ENCODE data around the gene C11orf21. TPM values are rescaled to one million over a fixed set of nuclear protein-coding genes. Genes with fewer than 3 reads are reported as not detected.

Gene C11orf21
- total RNA-seq, 2 experiments from 2014 or later, result 0.47 to 2.5 TPM

DNA sequence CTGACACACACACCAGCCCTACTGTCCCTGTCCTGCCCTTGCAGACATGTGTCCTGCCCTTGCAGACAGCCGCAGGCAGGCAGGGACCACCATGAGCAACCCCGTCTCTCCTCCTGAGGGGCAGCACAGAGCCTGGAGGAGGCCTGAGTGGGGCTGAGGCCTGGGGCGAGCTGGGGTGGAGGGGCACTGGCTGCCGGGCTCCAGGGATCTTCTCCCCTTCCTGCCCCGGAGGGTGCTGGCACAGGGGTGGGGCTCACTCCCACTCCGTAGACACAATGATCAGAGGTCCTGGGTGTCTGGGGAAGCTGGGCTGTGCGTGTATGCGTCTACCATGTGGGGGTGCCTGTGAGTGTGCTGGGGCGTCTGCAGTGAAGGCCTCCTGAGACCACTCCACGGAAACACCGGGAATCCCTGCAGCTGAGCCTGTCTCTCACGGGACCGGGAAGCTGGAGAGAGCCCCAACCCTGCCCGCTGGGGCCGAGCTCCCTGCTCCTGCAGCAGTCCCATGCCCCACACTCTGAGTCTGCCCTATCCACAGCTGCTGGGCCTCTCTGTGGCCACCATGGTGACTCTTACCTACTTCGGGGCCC is 683 bp upstream of the C11orf21 start:
- Histone ChIP-seq H3K36me3 (ENCODE audit: insufficient read depth, low read length) (no peaks in the 10 kb centered on the region), H3K9me2 (ENCODE audit: insufficient read depth, low read length) (no peaks in the 10 kb centered on the region), H3K4me1 (ENCODE audit: insufficient read depth, low read length, poor library complexity, severe bottlenecking) (peaks cover 8% of the 10 kb centered on the region), H3K27ac (ENCODE audit: low read depth, low read length, poor library complexity, severe bottlenecking) (no peak overlapping the region), H2AFZ (ENCODE audit: low read length) (no peak overlapping the region), H3K9me3 (ENCODE audit: low read length) (no peaks in the 10 kb centered on the region), H4K20me1 (ENCODE audit: insufficient read depth, low read length) (no peaks in the 10 kb centered on the region), H3K79me2 (ENCODE audit: insufficient read depth, low read depth, low read length) (no peaks in the 10 kb centered on the region), H3K4me2 (ENCODE audit: low read length) (0 out of 2 replicates have a peak overlapping the region, but pooled peaks have one; percentile 8), H3K4me3 (ENCODE audit: low read depth, low read length, poor library complexity, severe bottlenecking) (no peak overlapping the region)
- DNase-seq (ENCODE audit: low spot score), result no peak
- BruUV-seq (replicated peaks), result no TSS peak
- ChIA-PET CTCF (ENCODE audit: unreplicated experiment) (interaction anchor here (0.8 kb wide), 1 partner anchor 123 kb away, joined by 3 read pairs; no protein-coding TSS in a partner anchor), POLR2A (interaction anchor here (0.5 to 0.8 kb wide), 2 partner anchors 76 to 121 kb away, joined by 3 read pairs; no protein-coding TSS in a partner anchor)
- no peak for TF ChIP-seq EZH2phosphoT487 (IDR thresholded peaks at IDR 0.05; ENCODE audit: borderline replicate concordance, low read depth, low read length)
- TF ChIP-seq, protein P1, sequence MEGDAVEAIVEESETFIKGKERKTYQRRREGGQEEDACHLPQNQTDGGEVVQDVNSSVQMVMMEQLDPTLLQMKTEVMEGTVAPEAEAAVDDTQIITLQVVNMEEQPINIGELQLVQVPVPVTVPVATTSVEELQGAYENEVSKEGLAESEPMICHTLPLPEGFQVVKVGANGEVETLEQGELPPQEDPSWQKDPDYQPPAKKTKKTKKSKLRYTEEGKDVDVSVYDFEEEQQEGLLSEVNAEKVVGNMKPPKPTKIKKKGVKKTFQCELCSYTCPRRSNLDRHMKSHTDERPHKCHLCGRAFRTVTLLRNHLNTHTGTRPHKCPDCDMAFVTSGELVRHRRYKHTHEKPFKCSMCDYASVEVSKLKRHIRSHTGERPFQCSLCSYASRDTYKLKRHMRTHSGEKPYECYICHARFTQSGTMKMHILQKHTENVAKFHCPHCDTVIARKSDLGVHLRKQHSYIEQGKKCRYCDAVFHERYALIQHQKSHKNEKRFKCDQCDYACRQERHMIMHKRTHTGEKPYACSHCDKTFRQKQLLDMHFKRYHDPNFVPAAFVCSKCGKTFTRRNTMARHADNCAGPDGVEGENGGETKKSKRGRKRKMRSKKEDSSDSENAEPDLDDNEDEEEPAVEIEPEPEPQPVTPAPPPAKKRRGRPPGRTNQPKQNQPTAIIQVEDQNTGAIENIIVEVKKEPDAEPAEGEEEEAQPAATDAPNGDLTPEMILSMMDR (conservative IDR thresholded peaks at IDR 0.05; ENCODE audit: low read length), result no peak
- intact Hi-C loops (cut with micrococcal nuclease; ENCODE audit: unreplicated experiment), result no loop called here

DNA sequence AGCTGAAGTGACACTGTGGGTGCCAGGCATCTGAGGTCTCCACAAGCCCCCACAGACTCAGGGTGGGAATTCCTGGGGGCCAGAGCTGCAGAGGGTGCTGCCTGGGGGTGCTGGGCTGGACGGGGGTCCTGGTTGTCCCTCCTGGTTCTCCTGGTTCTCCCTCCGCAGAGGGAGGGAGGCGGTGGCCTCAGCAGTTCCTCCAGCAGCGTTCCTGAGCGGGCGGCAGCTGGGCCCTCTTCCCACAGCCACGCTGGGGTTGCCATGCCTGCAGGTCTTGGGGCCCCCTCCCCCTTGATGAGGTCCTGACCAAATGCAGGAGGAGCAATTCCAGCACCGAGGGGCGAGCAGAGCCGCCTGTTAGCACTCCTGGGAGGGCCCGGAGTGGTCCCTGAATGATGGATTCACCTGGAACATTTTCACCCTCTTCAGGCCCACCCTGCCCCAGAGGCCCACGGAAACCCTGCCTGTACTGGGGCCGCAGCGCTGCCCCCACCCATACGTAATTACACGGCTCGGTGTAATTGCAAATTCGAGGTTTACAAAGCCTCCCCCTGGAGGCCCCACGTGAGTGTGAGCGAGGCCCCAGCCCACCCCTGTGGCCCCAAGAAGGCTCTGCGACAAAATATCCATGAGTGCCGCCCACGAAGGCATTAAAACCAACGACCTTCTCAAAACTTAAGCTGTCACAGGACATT is 635 bp downstream of the C11orf21 start:
- H4K20me1 ChIP-seq (ENCODE audit: insufficient read depth, low read length), result no peaks in the 10 kb centered on the region
- H3K4me2 ChIP-seq (ENCODE audit: low read length), result no peak overlapping the region
- no TSS peak for BruUV-seq (replicated peaks)
- H3K4me1 ChIP-seq (ENCODE audit: insufficient read depth, low read length, poor library complexity, severe bottlenecking), result peaks cover 3% of the 10 kb centered on the region
- H3K36me3 ChIP-seq (ENCODE audit: insufficient read depth, low read length), result no peaks in the 10 kb centered on the region
- H3K27ac ChIP-seq (ENCODE audit: low read depth, low read length, poor library complexity, severe bottlenecking), result no peak overlapping the region
- no peaks in the 10 kb centered on the region for H3K9me3 ChIP-seq (ENCODE audit: low read length)
- H3K79me2 ChIP-seq (ENCODE audit: insufficient read depth, low read depth, low read length), result no peaks in the 10 kb centered on the region
- H2AFZ ChIP-seq (ENCODE audit: low read length), result peak overlapping the region; percentile 57
- ChIA-PET POLR2A (no interaction called here), CTCF (ENCODE audit: unreplicated experiment) (no interaction called here)
- no peak overlapping the region for H3K4me3 ChIP-seq (ENCODE audit: low read depth, low read length, poor library complexity, severe bottlenecking)
- no peak for DNase-seq (ENCODE audit: low spot score)
- TF ChIP-seq, protein P1 (conservative IDR thresholded peaks at IDR 0.05; ENCODE audit: low read length), result no peak
- no peak for TF ChIP-seq EZH2phosphoT487 (IDR thresholded peaks at IDR 0.05; ENCODE audit: borderline replicate concordance, low read depth, low read length)
- H3K9me2 ChIP-seq (ENCODE audit: insufficient read depth, low read length), result no peaks in the 10 kb centered on the region
- intact Hi-C loops (cut with micrococcal nuclease; ENCODE audit: unreplicated experiment), result no loop called here

Measured in OCI-LY7 (cell line).